Tibial nerve (tissue), 4 donors: Measurements from ENCODE around the gene CDS2. TPM values are rescaled to one million over a fixed set of nuclear protein-coding genes. Genes with fewer than 3 reads are reported as not detected.

ENCODE experiments used
- DNase-seq, 2 donors: peaks; one replicate each; pipeline ENCODE4 v3.0.0-alpha.2; 2019; ENCODE audit warnings: low spot score in 2 of 2
- H3K27ac ChIP-seq, 4 donors: fragments of 200-600 bp; sonication (generic) in 3 of 4; one replicate each; pipeline ENCODE4 v1.5.1; 2017 to 2019; ENCODE audit warnings: mild to moderate bottlenecking in 1 of 4
- H3K27me3 ChIP-seq, 2 donors: fragments of 200-600 bp; sonication (generic) in 1 of 2; one replicate each; pipeline versions ENCODE4 v1.5.1 to v1.6.0; 2017 to 2019
- H3K36me3 ChIP-seq, 3 donors: fragments of 200-600 bp; sonication (generic); one replicate each; pipeline ENCODE4 v1.5.1; 2018 to 2019
- H3K4me1 ChIP-seq, 4 donors: fragments of 200-600 bp; sonication (generic) in 3 of 4; one replicate each; pipeline ENCODE4 v1.5.1; 2017 to 2019
- H3K4me3 ChIP-seq, 4 donors: fragments of 200-600 bp; sonication (generic) in 3 of 4; one replicate each; pipeline ENCODE4 v1.5.1; 2017 to 2019; ENCODE audit warnings: mild to moderate bottlenecking in 1 of 4, moderate library complexity in 1 of 4
- H3K9me3 ChIP-seq, 4 donors: fragments of 200-600 bp; sonication (generic) in 3 of 4; one replicate each; pipeline ENCODE4 v1.5.1; 2017 to 2019
- CTCF ChIP-seq, 5 experiments: fragments of 200-600 bp in 3 of 5; fragments of 450-650 bp in 2 of 5; sonication (generic) in 3 of 5; IDR thresholded peaks; one replicate each; pipeline ENCODE4 v1.5.1; 2016 to 2019; ENCODE audit warnings: antibody characterized with exemption in 5 of 5, mild to moderate bottlenecking in 3 of 5, moderate library complexity in 2 of 5
- EP300 ChIP-seq, 2 donors: sonication (generic); formaldehyde crosslinking; IDR thresholded peaks; one replicate each; pipeline ENCODE4 v1.6.1; 2017; ENCODE audit warnings: antibody characterized with exemption in 2 of 2, mild to moderate bottlenecking in 1 of 2
- POLR2A ChIP-seq, 2 donors: fragments of 450-650 bp; IDR thresholded peaks; one replicate each; pipeline ENCODE4 v1.6.1; 2017; ENCODE audit warnings: antibody characterized with exemption in 2 of 2, mild to moderate bottlenecking in 2 of 2, moderate library complexity in 2 of 2
- WGBS, 2 donors: methylation state at CpG; one replicate each; pipeline ENCODE4 v1.1.5; 2018; 5-methylcytosine and 5-hydroxymethylcytosine counted together
- total RNA-seq, 4 donors: library from RNA; depleted of rRNA; stranded (reverse); fragments of >200 nt; gene quantifications; one replicate each; pipeline ENCODE4 v1.1.0, GENCODE V29; 2016

CDS2 gene
- total RNA-seq, 4 donors from 2014 or later, result 29.4 to 35.0 (median 34.1) TPM

GRCh38 chr20:5119143-5119434, 7.7 kb upstream of the CDS2 start:
- 0 to 1% methylated on average over 10 to 21 of the region's 21 CpGs for WGBS, 2 donors
- Histone ChIP-seq H3K27ac (peak overlapping the region; percentile 74 to 89 (median 87)), H3K9me3 (no peaks in the 10 kb centered on the region)

GRCh38 chr20:5119435-5120184, 7.2 kb upstream of the CDS2 start, which contains the start of gene PCNA:
Gene PCNA, minus strand, starts transcription at chr20:5119958. Its CDS starts 160 bp downstream, at chr20:5119798.
- H3K4me1 ChIP-seq, result peaks cover 0 to 19% (median 11%) of the 10 kb centered on the region in 4 donors
- H3K36me3 ChIP-seq, result peaks cover 0 to 29% (median 0%) of the 10 kb centered on the region in 3 donors
- peak; percentile 95 to 97 for DNase-seq
- no peaks in the 10 kb centered on the region for H3K27me3 ChIP-seq
- WGBS, 2 donors, result 0 to 1% methylated on average over 49 to 65 of the region's 71 CpGs
- H3K4me3 ChIP-seq, result peak within 1 kb of the TSS; percentile 43 to 89 (median 74)
- no peaks in the 10 kb centered on the region for H3K9me3 ChIP-seq
- TF ChIP-seq CTCF (IDR thresholded peaks at IDR 0.05) (peak in 1 of 5 experiments; percentile 42), POLR2A (IDR thresholded peaks at IDR 0.05) (peak; percentile 83 to 96), EP300 (IDR thresholded peaks at IDR 0.05) (peak; percentile 55 to 97)
- H3K27ac ChIP-seq, result peak within 1 kb of the TSS; percentile 74 to 89 (median 87)

More at GRCh38 chr20:5119143-5119434, 7.7 kb upstream of the CDS2 start:
- Histone ChIP-seq H3K4me1 (peaks cover 0 to 19% (median 11%) of the 10 kb centered on the region in 4 donors), H3K36me3 (peaks cover 0 to 34% (median 0%) of the 10 kb centered on the region in 3 donors), H3K4me3 (peak overlapping the region; percentile 43 to 89 (median 74)), H3K27me3 (no peaks in the 10 kb centered on the region)
- DNase-seq, result no peak
- TF ChIP-seq CTCF (IDR thresholded peaks at IDR 0.05), result no peak
- TF ChIP-seq EP300 (IDR thresholded peaks at IDR 0.05), result no peak
- no peak for TF ChIP-seq POLR2A (IDR thresholded peaks at IDR 0.05)

GRCh38 chr20:5120185-5120476, 6.7 kb upstream of the CDS2 start:
- Histone ChIP-seq H3K36me3 (peaks cover 0 to 23% (median 0%) of the 10 kb centered on the region in 3 donors), H3K4me1 (peaks cover 0 to 19% (median 11%) of the 10 kb centered on the region in 4 donors), H3K27ac (peak overlapping the region; percentile 74 to 89 (median 87)), H3K27me3 (no peaks in the 10 kb centered on the region), H3K9me3 (no peaks in the 10 kb centered on the region), H3K4me3 (peak overlapping the region; percentile 43 to 89 (median 74))
- WGBS, 2 donors, result 0 to 1% methylated on average over 9 of the region's 9 CpGs
- no peak for DNase-seq
- TF ChIP-seq CTCF (IDR thresholded peaks at IDR 0.05), result no peak
- TF ChIP-seq POLR2A (IDR thresholded peaks at IDR 0.05), result no peak
- TF ChIP-seq EP300 (IDR thresholded peaks at IDR 0.05), result no peak

- Histone ChIP-seq H3K4me3 (no peak overlapping the region), H3K27ac (no peak overlapping the region), H3K9me3 (no peaks in the 10 kb centered on the region), H3K27me3 (no peaks in the 10 kb centered on the region), H3K4me1 (peaks cover 0 to 27% (median 14%) of the 10 kb centered on the region in 4 donors), H3K36me3 (no peaks in the 10 kb centered on the region)
- no peak for TF ChIP-seq POLR2A (IDR thresholded peaks at IDR 0.05)
- no peak for TF ChIP-seq CTCF (IDR thresholded peaks at IDR 0.05)
- TF ChIP-seq EP300 (IDR thresholded peaks at IDR 0.05), result no peak
- DNase-seq, result no peak
- WGBS, 2 donors, result 97 to 98% methylated on average over 1 of the region's 1 CpG
Observed at GRCh38 chr20:5122873-5123260, 3.9 kb upstream of the CDS2 start.

- Histone ChIP-seq H3K9me3 (no peaks in the 10 kb centered on the region), H3K4me3 (peak overlapping the region; percentile 71 to 86 (median 82)), H3K36me3 (no peaks in the 10 kb centered on the region), H3K27me3 (no peaks in the 10 kb centered on the region), H3K27ac (peak overlapping the region; percentile 90 to 99 (median 94)), H3K4me1 (peaks cover 0 to 50% (median 21%) of the 10 kb centered on the region in 4 donors)
- DNase-seq, result peak; percentile 19 to 23
- TF ChIP-seq EP300 (IDR thresholded peaks at IDR 0.05), result no peak
- no peak for TF ChIP-seq CTCF (IDR thresholded peaks at IDR 0.05)
- no peak for TF ChIP-seq POLR2A (IDR thresholded peaks at IDR 0.05)
- 0% methylated on average over 39 to 43 of the region's 44 CpGs for WGBS, 2 donors
Observed at GRCh38 chr20:5127204-5127858, 523 bp downstream of the CDS2 start.
